OCI-LY7 (cell line): ENCODE data around the gene CEP95. TPM values are rescaled to one million over a fixed set of nuclear protein-coding genes. Genes with fewer than 3 reads are reported as not detected.

ENCODE experiments used
- BruUV-seq: library from RNA; stranded (reverse); fragments of 400-500 nt; replicated peaks from 2 replicates; lab custom pipeline; 2021; lab: Mats Ljungman, UMichigan
- CTCF ChIA-PET: fragments of 300-600 bp; sonication (Branson Sonifier 250); formaldehyde crosslinking; loops from one replicate; lab custom pipeline; 2022; ENCODE audit warnings: antibody characterized with exemption; ENCODE audit not compliant: unreplicated experiment; lab: Charles Lee
- POLR2A ChIA-PET: fragments of 300-600 bp; sonication (Branson Sonifier 250); formaldehyde crosslinking; loops from one replicate; lab custom pipeline; 2022; ENCODE audit warnings: antibody characterized with exemption; lab: Charles Lee
- DNase-seq: peaks from one replicate; pipeline ENCODE4 v3.0.0-alpha.2; 2015; ENCODE audit warnings: low spot score
- H2AFZ ChIP-seq: fragments of 200-600 bp; sonication (generic), shearing (Covaris generic); 2 replicates; pipeline ENCODE4 v1.6.1; 2014; ENCODE audit warnings: mild to moderate bottlenecking, antibody characterized with exemption, low read length, moderate library complexity
- H3K27ac ChIP-seq: fragments of 200-600 bp; sonication (generic); 2 replicates; pipeline ENCODE4 v1.5.1; 2014; ENCODE audit warnings: mixed run types, low read depth, mild to moderate bottlenecking, moderate library complexity, low read length, inconsistent platforms; ENCODE audit not compliant: poor library complexity, severe bottlenecking
- H3K36me3 ChIP-seq: fragments of 200-600 bp; sonication (generic); 2 replicates; pipeline ENCODE4 v1.6.1; 2014; ENCODE audit warnings: mild to moderate bottlenecking, antibody characterized with exemption, low read length, moderate library complexity, mixed read lengths; ENCODE audit not compliant: insufficient read depth
- H3K4me1 ChIP-seq: fragments of 200-600 bp; sonication (generic); 2 replicates; pipeline ENCODE4 v1.5.1; 2014; ENCODE audit warnings: mild to moderate bottlenecking, low read length; ENCODE audit not compliant: insufficient read depth, poor library complexity, severe bottlenecking
- H3K4me2 ChIP-seq: fragments of 200-600 bp; sonication (generic); 2 replicates; pipeline ENCODE4 v1.6.1; 2014; ENCODE audit warnings: mild to moderate bottlenecking, low read length
- H3K4me3 ChIP-seq: fragments of 200-600 bp; sonication (generic); 2 replicates; pipeline ENCODE4 v1.5.1; 2014; ENCODE audit warnings: mild to moderate bottlenecking, low read depth, low read length; ENCODE audit not compliant: poor library complexity, severe bottlenecking
- H3K79me2 ChIP-seq: fragments of 200-600 bp; sonication (generic); 2 replicates; pipeline ENCODE4 v1.6.1; 2016; ENCODE audit warnings: low read depth, mild to moderate bottlenecking, low read length, moderate library complexity, mixed read lengths; ENCODE audit not compliant: insufficient read depth
- H3K9me2 ChIP-seq: fragments of 200-600 bp; sonication (generic); 2 replicates; pipeline ENCODE4 v1.6.1; 2016; ENCODE audit warnings: mild to moderate bottlenecking, low read length, mixed read lengths; ENCODE audit not compliant: insufficient read depth
- H3K9me3 ChIP-seq: fragments of 200-600 bp; sonication (generic); 2 replicates; pipeline ENCODE4 v1.6.1; 2014; ENCODE audit warnings: mild to moderate bottlenecking, mixed run types, low read length, mixed read lengths
- H4K20me1 ChIP-seq: fragments of 200-600 bp; sonication (generic); 2 replicates; pipeline ENCODE4 v1.6.1; 2014; ENCODE audit warnings: mild to moderate bottlenecking, antibody characterized with exemption, low read length, moderate library complexity, mixed read lengths; ENCODE audit not compliant: insufficient read depth
- EZH2phosphoT487 ChIP-seq: fragments of 200-600 bp; sonication (generic); IDR thresholded peaks from 2 replicates; pipeline ENCODE4 v1.6.1; 2018; ENCODE audit warnings: low read depth, borderline replicate concordance, mild to moderate bottlenecking, mixed run types, antibody characterized with exemption, low read length, moderate library complexity, mixed read lengths
- intact Hi-C: fragments of 100-400 bp; cut with micrococcal nuclease; formaldehyde crosslinking; loops from one replicate; pipeline ENCODE4 v1.10.0; 2022; ENCODE audit not compliant: unreplicated experiment
- total RNA-seq, 2 experiments: library from RNA; depleted of rRNA in 1 of 2; stranded (reverse); fragments of >200 nt in 1 of 2; shearing (Covaris generic) in 1 of 2; gene quantifications; 2 replicates each; pipeline ENCODE4 v1.2.3, GENCODE V29; 2014 to 2022
- TF ChIP-seq, protein P1 (sequence below): fragments of 200-600 bp; sonication (generic); conservative IDR thresholded peaks from 2 replicates; pipeline ENCODE4 v1.5.1; 2014; ENCODE audit warnings: mild to moderate bottlenecking, antibody characterized with exemption, low read length, moderate library complexity, mixed read lengths

The CEP95 gene
- total RNA-seq, 2 experiments from 2014 or later, result 62.7 to 89.6 TPM

DNA sequence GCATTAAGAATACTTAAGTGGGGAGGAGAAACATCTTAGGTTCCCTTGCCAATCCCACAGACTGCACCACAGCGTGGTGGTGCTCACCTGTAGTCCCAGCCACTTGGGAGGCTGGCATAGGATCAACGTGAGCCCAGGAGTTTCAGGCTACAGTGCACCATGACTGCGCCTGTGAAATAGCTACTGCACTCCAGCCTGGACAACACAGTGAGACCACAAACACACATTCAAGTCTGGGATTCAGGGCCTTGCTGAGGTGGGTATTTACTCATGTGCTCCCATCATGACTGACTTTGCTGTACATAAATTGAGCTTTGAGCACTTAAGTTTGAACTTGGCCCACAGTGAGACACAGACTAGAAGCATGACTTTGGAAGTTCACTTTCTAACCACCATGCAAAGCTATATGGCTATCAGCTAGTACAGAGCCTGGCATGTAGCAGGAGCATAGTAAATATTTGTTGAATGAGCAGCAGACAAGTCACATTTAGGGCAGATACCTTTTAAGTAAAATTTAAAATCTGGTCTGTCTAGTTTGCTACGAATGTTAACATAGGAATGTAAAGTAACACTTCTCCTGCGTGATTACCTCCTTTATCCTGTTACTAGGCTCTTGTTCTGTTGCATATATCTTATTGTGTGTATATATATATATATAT, 33.5 kb downstream of the CEP95 start:
- no peak overlapping the region for H3K4me3 ChIP-seq
- CTCF ChIA-PET, result no interaction called here
- H2AFZ ChIP-seq, result no peak overlapping the region
- no peak overlapping the region for H3K27ac ChIP-seq
- POLR2A ChIA-PET, result interaction anchor here (0.8 kb wide), 1 partner anchor 35 kb away, joined by 3 read pairs; no protein-coding TSS in a partner anchor
- H3K36me3 ChIP-seq, result peaks cover 83% of the 10 kb centered on the region
- intact Hi-C loops, result no loop called here
- no peaks in the 10 kb centered on the region for H3K9me2 ChIP-seq
- no peaks in the 10 kb centered on the region for H4K20me1 ChIP-seq
- H3K79me2 ChIP-seq, result no peaks in the 10 kb centered on the region
- H3K4me1 ChIP-seq, result no peaks in the 10 kb centered on the region
- no peak overlapping the region for H3K4me2 ChIP-seq
- DNase-seq, result no peak
- TF ChIP-seq EZH2phosphoT487, result no peak
- TF ChIP-seq, protein P1, sequence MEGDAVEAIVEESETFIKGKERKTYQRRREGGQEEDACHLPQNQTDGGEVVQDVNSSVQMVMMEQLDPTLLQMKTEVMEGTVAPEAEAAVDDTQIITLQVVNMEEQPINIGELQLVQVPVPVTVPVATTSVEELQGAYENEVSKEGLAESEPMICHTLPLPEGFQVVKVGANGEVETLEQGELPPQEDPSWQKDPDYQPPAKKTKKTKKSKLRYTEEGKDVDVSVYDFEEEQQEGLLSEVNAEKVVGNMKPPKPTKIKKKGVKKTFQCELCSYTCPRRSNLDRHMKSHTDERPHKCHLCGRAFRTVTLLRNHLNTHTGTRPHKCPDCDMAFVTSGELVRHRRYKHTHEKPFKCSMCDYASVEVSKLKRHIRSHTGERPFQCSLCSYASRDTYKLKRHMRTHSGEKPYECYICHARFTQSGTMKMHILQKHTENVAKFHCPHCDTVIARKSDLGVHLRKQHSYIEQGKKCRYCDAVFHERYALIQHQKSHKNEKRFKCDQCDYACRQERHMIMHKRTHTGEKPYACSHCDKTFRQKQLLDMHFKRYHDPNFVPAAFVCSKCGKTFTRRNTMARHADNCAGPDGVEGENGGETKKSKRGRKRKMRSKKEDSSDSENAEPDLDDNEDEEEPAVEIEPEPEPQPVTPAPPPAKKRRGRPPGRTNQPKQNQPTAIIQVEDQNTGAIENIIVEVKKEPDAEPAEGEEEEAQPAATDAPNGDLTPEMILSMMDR, result no peak
- BruUV-seq, result no TSS peak
- no peaks in the 10 kb centered on the region for H3K9me3 ChIP-seq

DNA sequence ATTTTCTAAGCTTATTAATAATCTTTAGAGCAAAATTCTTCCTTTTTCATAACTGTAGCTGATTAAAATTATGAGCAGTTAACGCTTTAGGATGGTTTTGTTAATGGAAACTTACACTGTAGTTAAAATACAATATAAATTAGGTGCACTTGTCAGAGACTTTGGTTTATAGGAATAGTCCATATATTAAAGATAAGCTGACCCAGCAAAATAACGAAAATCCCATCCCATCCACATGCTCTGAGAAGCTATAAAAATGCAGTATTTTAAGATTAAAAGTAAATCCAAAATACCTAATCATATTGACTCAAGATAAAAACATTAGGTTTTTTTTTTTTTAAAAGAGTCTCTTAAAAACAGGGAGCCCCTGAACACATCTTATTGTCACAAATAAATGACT, 38.0 kb downstream of the CEP95 start:
- H3K79me2 ChIP-seq, result no peaks in the 10 kb centered on the region
- no peak for TF ChIP-seq EZH2phosphoT487
- H3K27ac ChIP-seq, result no peak overlapping the region
- ChIA-PET POLR2A (interaction anchor here (0.7 to 1.1 kb wide), 2 partner anchors 52 to 120 kb away, joined by 3 read pairs; no protein-coding TSS in a partner anchor), CTCF (no interaction called here)
- no TSS peak for BruUV-seq
- no peaks in the 10 kb centered on the region for H4K20me1 ChIP-seq
- no peaks in the 10 kb centered on the region for H3K4me1 ChIP-seq
- H3K36me3 ChIP-seq, result peaks cover 56% of the 10 kb centered on the region
- intact Hi-C loops, result no loop called here
- H3K9me2 ChIP-seq, result no peaks in the 10 kb centered on the region
- no peak overlapping the region for H2AFZ ChIP-seq
- no peaks in the 10 kb centered on the region for H3K9me3 ChIP-seq
- DNase-seq, result no peak
- no peak overlapping the region for H3K4me2 ChIP-seq
- no peak overlapping the region for H3K4me3 ChIP-seq

DNA sequence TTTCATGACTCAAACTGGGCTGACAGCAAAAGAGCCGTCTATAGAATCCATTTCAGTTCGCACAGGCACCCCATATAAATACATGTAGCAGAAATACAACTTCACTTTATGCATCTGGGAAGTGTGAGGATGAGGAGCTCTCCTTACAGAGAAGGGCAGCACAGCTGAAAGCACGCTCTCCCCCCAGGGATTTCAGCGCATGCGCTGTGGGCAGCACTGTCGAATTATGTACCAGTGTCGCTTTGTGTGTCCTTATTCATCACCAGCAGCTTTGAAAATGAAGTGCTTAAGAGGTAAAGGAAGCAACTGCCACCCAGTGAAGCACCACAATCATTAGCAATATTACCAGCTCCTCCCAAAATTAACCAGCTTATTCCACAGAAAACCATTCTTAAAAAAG, 39.9 kb downstream of the CEP95 start:
- Histone ChIP-seq H3K27ac (no peak overlapping the region), H3K9me3 (no peaks in the 10 kb centered on the region), H3K4me2 (no peak overlapping the region), H2AFZ (no peak overlapping the region), H3K79me2 (no peaks in the 10 kb centered on the region), H3K36me3 (peaks cover 54% of the 10 kb centered on the region), H4K20me1 (no peaks in the 10 kb centered on the region), H3K9me2 (no peaks in the 10 kb centered on the region), H3K4me1 (no peaks in the 10 kb centered on the region), H3K4me3 (no peak overlapping the region)
- TF ChIP-seq, protein P1, result no peak
- TF ChIP-seq EZH2phosphoT487, result no peak
- no peak for DNase-seq
- CTCF ChIA-PET, result no interaction called here
- no TSS peak for BruUV-seq
- POLR2A ChIA-PET, result no interaction called here
- intact Hi-C loops, result no loop called here
